Ishikawa (cell line): Measurements from ENCODE around the gene ATP6AP1.

Experiments used
- CEBPB ChIP-seq: IDR thresholded peaks from 2 replicates; pipeline ENCODE4 v1.6.1; 2012
- CREB1 ChIP-seq: IDR thresholded peaks from 2 replicates; pipeline ENCODE4 v1.6.1; 2012; ENCODE audit warnings: low read depth
- TAF1 ChIP-seq: IDR thresholded peaks from 2 replicates; pipeline ENCODE4 v1.6.1; 2012; ENCODE audit warnings: low read depth, mild to moderate bottlenecking
- TF ChIP-seq, protein P1 (sequence below): IDR thresholded peaks from 2 replicates; pipeline ENCODE4 v1.6.1; 2012
- TF ChIP-seq, protein P2 (sequence below): IDR thresholded peaks from 2 replicates; pipeline ENCODE4 v1.6.1; 2012; ENCODE audit warnings: low read depth, mild to moderate bottlenecking

DNA sequence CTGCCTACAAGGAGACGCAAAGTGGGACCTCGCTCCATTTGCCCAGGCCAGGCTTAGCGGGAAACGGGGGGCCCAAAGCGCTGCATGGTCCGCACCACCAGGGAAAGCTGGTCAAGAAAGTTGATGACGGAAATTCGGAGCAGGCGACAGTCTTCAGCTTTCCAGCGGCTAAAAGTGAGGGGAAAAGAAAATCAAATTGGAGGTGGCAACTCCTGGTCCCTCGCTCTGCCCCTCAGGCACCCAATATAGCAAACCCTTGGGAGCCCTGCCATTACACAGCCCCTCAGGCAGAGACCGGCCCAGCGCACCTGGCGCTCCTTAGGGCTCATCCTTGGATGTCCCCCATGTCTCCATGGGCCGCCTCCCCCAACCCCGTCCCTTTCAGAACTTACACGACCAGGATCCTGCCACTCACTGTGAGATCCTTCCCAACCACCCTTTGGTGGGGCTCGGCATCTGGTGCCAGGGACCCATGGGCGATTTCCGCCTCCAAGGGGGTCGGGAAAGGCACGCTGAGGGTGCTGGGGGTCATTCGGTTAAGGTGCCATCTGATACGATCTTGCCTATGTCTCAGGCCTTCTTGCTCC, 49.5 kb downstream of the ATP6AP1 start:
- TF ChIP-seq CEBPB (no peak), TAF1 (no peak), CREB1 (no peak)
- TF ChIP-seq, protein P1, sequence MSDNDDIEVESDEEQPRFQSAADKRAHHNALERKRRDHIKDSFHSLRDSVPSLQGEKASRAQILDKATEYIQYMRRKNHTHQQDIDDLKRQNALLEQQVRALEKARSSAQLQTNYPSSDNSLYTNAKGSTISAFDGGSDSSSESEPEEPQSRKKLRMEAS = no peak
- TF ChIP-seq, protein P2, sequence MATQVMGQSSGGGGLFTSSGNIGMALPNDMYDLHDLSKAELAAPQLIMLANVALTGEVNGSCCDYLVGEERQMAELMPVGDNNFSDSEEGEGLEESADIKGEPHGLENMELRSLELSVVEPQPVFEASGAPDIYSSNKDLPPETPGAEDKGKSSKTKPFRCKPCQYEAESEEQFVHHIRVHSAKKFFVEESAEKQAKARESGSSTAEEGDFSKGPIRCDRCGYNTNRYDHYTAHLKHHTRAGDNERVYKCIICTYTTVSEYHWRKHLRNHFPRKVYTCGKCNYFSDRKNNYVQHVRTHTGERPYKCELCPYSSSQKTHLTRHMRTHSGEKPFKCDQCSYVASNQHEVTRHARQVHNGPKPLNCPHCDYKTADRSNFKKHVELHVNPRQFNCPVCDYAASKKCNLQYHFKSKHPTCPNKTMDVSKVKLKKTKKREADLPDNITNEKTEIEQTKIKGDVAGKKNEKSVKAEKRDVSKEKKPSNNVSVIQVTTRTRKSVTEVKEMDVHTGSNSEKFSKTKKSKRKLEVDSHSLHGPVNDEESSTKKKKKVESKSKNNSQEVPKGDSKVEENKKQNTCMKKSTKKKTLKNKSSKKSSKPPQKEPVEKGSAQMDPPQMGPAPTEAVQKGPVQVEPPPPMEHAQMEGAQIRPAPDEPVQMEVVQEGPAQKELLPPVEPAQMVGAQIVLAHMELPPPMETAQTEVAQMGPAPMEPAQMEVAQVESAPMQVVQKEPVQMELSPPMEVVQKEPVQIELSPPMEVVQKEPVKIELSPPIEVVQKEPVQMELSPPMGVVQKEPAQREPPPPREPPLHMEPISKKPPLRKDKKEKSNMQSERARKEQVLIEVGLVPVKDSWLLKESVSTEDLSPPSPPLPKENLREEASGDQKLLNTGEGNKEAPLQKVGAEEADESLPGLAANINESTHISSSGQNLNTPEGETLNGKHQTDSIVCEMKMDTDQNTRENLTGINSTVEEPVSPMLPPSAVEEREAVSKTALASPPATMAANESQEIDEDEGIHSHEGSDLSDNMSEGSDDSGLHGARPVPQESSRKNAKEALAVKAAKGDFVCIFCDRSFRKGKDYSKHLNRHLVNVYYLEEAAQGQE = no peak
